HG03521 (cell line): ENCODE results near the gene PARD3.

ENCODE experiments used
- ATAC-seq: cut with Tn5 transposase; IDR thresholded peaks from one replicate; pipeline ENCODE4 v1.9.1; 2021; ENCODE audit warnings: mild to moderate bottlenecking, moderate library complexity; ENCODE audit not compliant: unreplicated experiment

The PARD3 gene

GRCh38 chr10:34244756-34245484 is 570.2 kb downstream of the PARD3 start:
- ATAC-seq = no peak

- ATAC-seq = no peak
These were observed 573.7 kb downstream of the PARD3 start for GRCh38 chr10:34241226-34242000.

- ATAC-seq = no peak
These were observed 575.1 kb downstream of the PARD3 start for GRCh38 chr10:34240039-34240438.

GRCh38 chr10:34237898-34238455 is 577.1 kb downstream of the PARD3 start:
- ATAC-seq = no peak

GRCh38 chr10:34236931-34237330 is 578.2 kb downstream of the PARD3 start:
- no peak for ATAC-seq

- no peak for ATAC-seq
These were observed 579.8 kb downstream of the PARD3 start for GRCh38 chr10:34235164-34235832.

- ATAC-seq = no peak
These were observed 582.6 kb downstream of the PARD3 start for GRCh38 chr10:34232481-34232880.

GRCh38 chr10:34231441-34232180 is 583.5 kb downstream of the PARD3 start:
- ATAC-seq = no peak

GRCh38 chr10:34229917-34230316 is 585.2 kb downstream of the PARD3 start:
- ATAC-seq = no peak

- no peak for ATAC-seq
These were observed 587.0 kb downstream of the PARD3 start for GRCh38 chr10:34228066-34228465.

- ATAC-seq = no peak
These were observed 590.5 kb downstream of the PARD3 start for GRCh38 chr10:34224639-34225038.

GRCh38 chr10:34223658-34224057 is 591.4 kb downstream of the PARD3 start:
- ATAC-seq = no peak

- no peak for ATAC-seq
These were observed 592.7 kb downstream of the PARD3 start for GRCh38 chr10:34222359-34222758.

- ATAC-seq = no peak
These were observed 595.1 kb downstream of the PARD3 start for GRCh38 chr10:34219753-34220548.

GRCh38 chr10:34217524-34217923 is 597.6 kb downstream of the PARD3 start:
- no peak for ATAC-seq

- no peak for ATAC-seq
These were observed 598.6 kb downstream of the PARD3 start for GRCh38 chr10:34216348-34216945.

- no peak for ATAC-seq
These were observed 601.3 kb downstream of the PARD3 start for GRCh38 chr10:34213805-34214197.

GRCh38 chr10:34213193-34213804 is 601.8 kb downstream of the PARD3 start:
- ATAC-seq = no peak

GRCh38 chr10:34207343-34207742 is 607.8 kb downstream of the PARD3 start:
- no peak for ATAC-seq
